ENCODE results near the gene SPTB.
A peak's percentile ranks its signal among the peaks of the same experiment; 100 is the strongest.

The SPTB gene

DNA sequence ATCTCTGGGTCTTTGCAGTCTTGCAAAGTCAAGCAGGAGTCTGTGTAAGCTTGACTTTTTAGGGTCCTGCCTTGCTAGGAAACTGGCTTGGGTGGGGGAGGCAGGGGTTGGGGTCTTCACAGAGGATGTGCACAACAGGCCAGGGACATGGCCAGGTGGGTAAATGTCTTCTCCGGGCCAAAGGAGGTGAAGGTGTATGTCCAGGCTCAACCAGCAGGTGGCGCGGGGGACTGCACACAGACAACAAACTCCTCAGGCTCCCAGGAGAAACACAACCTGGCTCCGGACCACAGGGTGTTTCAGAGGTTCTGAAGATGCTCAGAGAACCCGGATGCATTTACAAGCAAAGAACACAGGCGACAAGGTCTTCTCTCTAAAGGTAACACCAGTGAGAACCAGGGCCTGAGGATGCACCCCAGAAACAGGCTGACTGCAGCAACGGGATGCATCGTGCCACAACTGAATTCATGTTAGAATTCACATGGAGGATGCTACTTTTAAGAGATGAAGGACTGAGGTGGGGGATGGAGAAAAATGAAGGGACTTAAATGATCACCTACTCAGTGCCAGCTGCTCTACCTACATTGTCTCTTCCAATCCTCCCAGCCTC is 119.5 kb downstream of the SPTB start:
- TF ChIP-seq, protein P1, sequence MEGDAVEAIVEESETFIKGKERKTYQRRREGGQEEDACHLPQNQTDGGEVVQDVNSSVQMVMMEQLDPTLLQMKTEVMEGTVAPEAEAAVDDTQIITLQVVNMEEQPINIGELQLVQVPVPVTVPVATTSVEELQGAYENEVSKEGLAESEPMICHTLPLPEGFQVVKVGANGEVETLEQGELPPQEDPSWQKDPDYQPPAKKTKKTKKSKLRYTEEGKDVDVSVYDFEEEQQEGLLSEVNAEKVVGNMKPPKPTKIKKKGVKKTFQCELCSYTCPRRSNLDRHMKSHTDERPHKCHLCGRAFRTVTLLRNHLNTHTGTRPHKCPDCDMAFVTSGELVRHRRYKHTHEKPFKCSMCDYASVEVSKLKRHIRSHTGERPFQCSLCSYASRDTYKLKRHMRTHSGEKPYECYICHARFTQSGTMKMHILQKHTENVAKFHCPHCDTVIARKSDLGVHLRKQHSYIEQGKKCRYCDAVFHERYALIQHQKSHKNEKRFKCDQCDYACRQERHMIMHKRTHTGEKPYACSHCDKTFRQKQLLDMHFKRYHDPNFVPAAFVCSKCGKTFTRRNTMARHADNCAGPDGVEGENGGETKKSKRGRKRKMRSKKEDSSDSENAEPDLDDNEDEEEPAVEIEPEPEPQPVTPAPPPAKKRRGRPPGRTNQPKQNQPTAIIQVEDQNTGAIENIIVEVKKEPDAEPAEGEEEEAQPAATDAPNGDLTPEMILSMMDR (IDR thresholded peaks at IDR 0.05; ENCODE audit: borderline replicate concordance, insufficient read depth, low read depth, low read length), result peak; percentile 84
- H3K4me3 ChIP-seq (ENCODE audit: low read depth, low read length), result no peak overlapping the region

DNA sequence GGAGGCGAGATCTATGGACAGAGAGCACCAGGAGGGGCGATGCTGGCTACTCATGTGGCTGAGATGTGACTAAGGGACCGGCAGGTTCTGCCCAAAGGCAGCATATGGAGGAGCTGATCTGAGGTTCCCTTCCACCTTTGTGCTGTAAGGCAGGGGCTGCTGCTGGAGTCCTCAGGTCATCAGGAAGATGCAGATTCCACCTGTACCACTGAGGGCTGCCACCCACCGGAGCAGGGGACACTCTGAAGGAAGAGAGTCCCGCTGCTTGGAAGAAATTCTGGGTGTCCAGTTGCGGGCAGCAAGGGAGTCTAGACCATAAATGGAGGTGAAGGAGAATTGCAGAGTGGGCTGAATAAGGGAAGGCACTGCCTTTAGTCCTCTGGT is 120.2 kb downstream of the SPTB start:
- TF ChIP-seq, protein P1 (IDR thresholded peaks at IDR 0.05; ENCODE audit: borderline replicate concordance, insufficient read depth, low read depth, low read length), result no peak
- no peak overlapping the region for H3K4me3 ChIP-seq (ENCODE audit: low read depth, low read length)

DNA sequence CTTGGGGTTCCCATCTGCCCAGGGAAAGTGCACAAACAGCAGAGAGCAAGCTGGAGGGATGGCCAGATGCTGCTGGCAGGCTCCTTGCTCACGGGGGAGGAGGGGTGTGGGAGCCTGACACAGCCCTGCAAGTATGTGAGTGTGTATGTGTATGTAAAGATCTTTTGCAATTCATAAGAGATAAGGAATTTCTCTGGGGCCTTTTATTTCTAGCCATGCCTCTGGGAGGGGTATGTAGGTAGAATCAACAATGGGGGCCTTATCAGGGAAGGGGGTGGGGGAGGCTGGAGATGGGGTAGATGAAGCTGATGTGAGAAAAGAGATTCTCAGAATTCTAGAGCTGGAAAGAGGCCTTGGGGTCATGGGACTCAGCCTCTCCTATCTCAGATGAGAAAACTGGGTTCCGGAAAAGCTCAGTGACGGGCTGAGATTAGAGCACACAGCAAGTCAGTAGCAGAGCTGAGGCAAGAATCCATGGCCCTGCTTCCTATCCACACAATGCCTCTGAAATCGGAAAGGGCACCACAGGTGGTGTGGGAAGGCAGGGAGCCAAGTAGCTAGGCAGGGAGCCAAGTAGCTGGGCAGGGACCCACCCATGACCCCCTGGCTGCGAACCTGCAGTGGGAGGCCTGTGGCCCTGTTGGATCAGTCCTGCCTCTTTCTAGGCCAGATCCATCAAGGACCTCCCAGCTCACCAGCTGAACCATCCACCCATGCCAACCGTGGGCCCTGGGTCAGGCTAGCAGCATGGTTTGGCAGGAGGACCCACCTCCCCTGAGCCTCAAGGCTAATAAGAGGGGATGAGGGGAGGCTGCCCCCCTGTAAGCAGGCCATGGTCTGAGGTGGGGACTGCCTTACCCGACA is 120.8 kb downstream of the SPTB start:
- TF ChIP-seq, protein P1 (IDR thresholded peaks at IDR 0.05; ENCODE audit: borderline replicate concordance, insufficient read depth, low read depth, low read length), result no peak

DNA sequence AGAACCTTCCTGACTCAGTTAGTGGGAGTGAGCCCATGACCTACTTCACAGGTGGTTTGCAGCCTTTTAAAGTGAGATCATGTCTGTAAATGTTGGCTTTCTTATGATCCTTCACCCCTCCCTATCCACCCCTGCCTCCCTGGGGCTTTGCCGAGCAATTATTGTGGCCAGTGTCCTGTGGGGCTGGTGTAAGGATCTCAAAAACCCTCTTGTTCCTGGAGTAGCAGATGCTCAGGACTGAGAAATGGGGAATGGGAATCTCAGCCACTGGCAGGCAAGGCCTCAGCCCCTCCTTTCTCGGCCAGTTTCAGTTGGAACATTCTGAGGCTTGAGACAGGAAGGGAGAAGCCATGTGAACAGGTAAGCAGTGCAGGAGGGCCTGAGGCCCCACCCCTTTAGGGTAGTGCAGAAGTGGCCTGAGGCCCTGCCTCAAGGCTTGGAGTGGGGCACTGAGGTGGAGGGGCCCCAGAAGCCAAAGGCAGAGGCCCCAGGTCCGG is 121.6 kb downstream of the SPTB start:
- no peak overlapping the region for H3K4me3 ChIP-seq (ENCODE audit: low read depth, low read length)
- TF ChIP-seq, protein P1 (IDR thresholded peaks at IDR 0.05; ENCODE audit: borderline replicate concordance, insufficient read depth, low read depth, low read length), result no peak

More for the DNA sequence above, 120.8 kb downstream of the SPTB start:
- no peak overlapping the region for H3K4me3 ChIP-seq (ENCODE audit: low read depth, low read length)

DNA sequence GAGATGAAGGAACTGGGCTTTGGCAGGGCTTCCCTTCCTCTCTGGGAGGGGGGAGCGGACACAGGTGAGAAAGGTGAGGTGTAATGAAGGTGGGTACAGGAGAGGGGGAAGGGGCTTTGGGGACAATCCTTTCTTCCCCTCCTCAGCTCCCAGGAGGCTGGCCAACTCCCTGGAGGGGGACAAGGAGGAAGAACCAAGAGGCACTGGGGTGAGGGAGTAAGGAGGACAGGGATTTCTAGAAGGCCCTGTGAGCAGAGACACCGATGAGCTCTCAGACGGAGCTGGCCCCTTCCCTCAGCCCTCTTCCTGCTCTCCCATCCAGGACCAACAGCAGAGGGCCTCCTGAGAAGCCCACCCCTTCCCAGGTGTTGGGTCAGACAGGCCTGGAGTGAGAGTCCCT is 122.1 kb downstream of the SPTB start:
- no peak overlapping the region for H3K4me3 ChIP-seq (ENCODE audit: low read depth, low read length)
- TF ChIP-seq, protein P1 (IDR thresholded peaks at IDR 0.05; ENCODE audit: borderline replicate concordance, insufficient read depth, low read depth, low read length), result no peak

DNA sequence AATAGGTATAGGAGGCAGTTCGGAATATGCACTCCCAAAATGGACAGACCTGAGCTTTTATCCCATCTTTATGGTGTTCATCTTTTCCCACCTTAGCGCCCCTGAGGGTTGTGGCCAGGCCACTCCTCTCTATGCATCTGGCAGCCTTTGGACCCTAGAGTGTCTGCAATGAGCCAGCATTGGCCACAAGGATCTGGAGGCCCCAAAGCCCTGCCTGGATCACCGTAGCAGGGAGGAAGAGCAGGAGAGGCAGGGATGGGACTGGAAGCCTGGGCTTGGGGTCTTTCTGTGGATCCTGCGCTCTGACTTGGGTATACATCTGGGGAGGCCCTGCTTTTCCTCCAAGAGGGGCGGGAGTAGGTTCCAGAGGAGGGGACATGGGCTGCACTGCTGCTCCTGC is 123.0 kb downstream of the SPTB start:
- H3K4me3 ChIP-seq (ENCODE audit: low read depth, low read length), result no peak overlapping the region
- TF ChIP-seq, protein P1 (IDR thresholded peaks at IDR 0.05; ENCODE audit: borderline replicate concordance, insufficient read depth, low read depth, low read length), result no peak

All from GM12875 (cell line).